Spinal cord (tissue), 10 donors: ENCODE data around the gene SLC6A20. TPM values are rescaled to one million over a fixed set of nuclear protein-coding genes. Genes with fewer than 3 reads are reported as not detected.
A peak's percentile ranks its signal among the peaks of the same experiment; 100 is the strongest.

Experiments
- DNase-seq, 6 donors: peaks; one replicate each; pipeline versions ENCODE4 v3.0.0 to v3.0.0-alpha.2; 2013 to 2015; ENCODE audit warnings: low spot score in 6 of 6, low read depth in 4 of 6
- H3K27ac ChIP-seq: one replicate; pipeline ENCODE4 v1.5.1; 2013; ENCODE audit warnings: low read depth, low read length, control low read depth
- H3K27me3 ChIP-seq: one replicate; pipeline ENCODE4 v1.6.1; 2013; ENCODE audit warnings: low read length; ENCODE audit not compliant: control insufficient read depth, insufficient read depth
- H3K36me3 ChIP-seq: one replicate; pipeline ENCODE4 v1.6.1; 2013; ENCODE audit warnings: low read length; ENCODE audit not compliant: control insufficient read depth, insufficient read depth
- H3K4me1 ChIP-seq: one replicate; pipeline ENCODE4 v1.6.1; 2013; ENCODE audit warnings: low read length; ENCODE audit not compliant: control insufficient read depth, insufficient read depth
- H3K4me3 ChIP-seq: one replicate; pipeline ENCODE4 v1.5.1; 2013; ENCODE audit warnings: low read depth, low read length, control low read depth
- H3K9me3 ChIP-seq: one replicate; pipeline ENCODE4 v1.6.1; 2013; ENCODE audit warnings: low read length; ENCODE audit not compliant: control insufficient read depth, insufficient read depth
- WGBS: methylation state at CpG from one replicate; pipeline ENCODE4 v1.1.5; 2013; ENCODE audit warnings: missing lambda C conversion rate; ENCODE audit not compliant: insufficient coverage; 5-methylcytosine and 5-hydroxymethylcytosine counted together
- polyA plus RNA-seq, 2 donors: library from polyadenylated mRNA; unstranded; fragments of 120-200 nt; gene quantifications; one replicate each; pipeline ENCODE4 v1.2.1, GENCODE V29; 2013; ENCODE audit not compliant: insufficient read length in 2 of 2
- total RNA-seq, 2 donors: library from RNA; depleted of rRNA in 1 of 2; stranded (reverse); fragments of 120-200 nt in 1 of 2; fragments of >200 nt in 1 of 2; gene quantifications; one replicate each; pipeline versions ENCODE4 v1.2.3 to v1.2.4, GENCODE V29; 2013 to 2014
- donor health status: healthy.

The SLC6A20 gene
- total and polyA plus RNA-seq, 4 donors: 1.9 to 110 (median 21.9) TPM

GRCh38 chr3:45782381-45782780 is 14.0 kb downstream of the SLC6A20 start:
- Histone ChIP-seq H3K9me3 (no peaks in the 10 kb centered on the region), H3K27ac (no peak overlapping the region), H3K4me1 (no peaks in the 10 kb centered on the region), H3K27me3 (no peaks in the 10 kb centered on the region), H3K4me3 (no peak overlapping the region), H3K36me3 (no peaks in the 10 kb centered on the region)
- no peak for DNase-seq
- 94% methylated on average over 3 of the region's 3 CpGs for WGBS

- Histone ChIP-seq H3K27ac (no peak overlapping the region), H3K9me3 (no peaks in the 10 kb centered on the region), H3K4me1 (no peaks in the 10 kb centered on the region), H3K36me3 (no peaks in the 10 kb centered on the region), H3K27me3 (no peaks in the 10 kb centered on the region), H3K4me3 (no peak overlapping the region)
- 89% methylated on average over 3 of the region's 12 CpGs for WGBS
- DNase-seq: no peak
These were observed 14.5 kb downstream of the SLC6A20 start for GRCh38 chr3:45781841-45782240.

DNA sequence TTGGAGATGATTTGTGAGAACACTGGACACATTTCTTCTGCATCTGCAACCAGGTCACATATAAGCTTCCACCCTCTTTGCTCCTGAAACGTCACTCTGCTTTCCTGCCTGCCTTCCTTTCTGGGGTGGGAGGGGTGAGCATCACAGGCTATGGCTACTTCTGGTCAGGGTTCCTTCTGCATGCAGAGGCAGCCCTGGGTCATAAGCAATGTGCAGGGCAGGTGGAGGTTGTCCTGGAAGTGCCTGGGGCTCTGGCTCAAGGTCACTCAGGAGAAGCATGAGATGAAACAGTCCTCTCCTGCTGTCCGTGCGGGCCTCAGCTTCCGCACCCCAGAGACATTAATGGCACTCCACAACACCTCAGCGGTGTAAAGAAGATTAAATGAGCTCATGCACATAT is 15.1 kb downstream of the SLC6A20 start:
- peak in 1 of 6 donors; percentile 23 for DNase-seq
- no peaks in the 10 kb centered on the region for H3K9me3 ChIP-seq
- H3K27me3 ChIP-seq: no peaks in the 10 kb centered on the region
- WGBS: 93% methylated on average over 3 of the region's 5 CpGs
- no peak overlapping the region for H3K27ac ChIP-seq
- no peak overlapping the region for H3K4me3 ChIP-seq
- no peaks in the 10 kb centered on the region for H3K36me3 ChIP-seq
- H3K4me1 ChIP-seq: no peaks in the 10 kb centered on the region

DNA sequence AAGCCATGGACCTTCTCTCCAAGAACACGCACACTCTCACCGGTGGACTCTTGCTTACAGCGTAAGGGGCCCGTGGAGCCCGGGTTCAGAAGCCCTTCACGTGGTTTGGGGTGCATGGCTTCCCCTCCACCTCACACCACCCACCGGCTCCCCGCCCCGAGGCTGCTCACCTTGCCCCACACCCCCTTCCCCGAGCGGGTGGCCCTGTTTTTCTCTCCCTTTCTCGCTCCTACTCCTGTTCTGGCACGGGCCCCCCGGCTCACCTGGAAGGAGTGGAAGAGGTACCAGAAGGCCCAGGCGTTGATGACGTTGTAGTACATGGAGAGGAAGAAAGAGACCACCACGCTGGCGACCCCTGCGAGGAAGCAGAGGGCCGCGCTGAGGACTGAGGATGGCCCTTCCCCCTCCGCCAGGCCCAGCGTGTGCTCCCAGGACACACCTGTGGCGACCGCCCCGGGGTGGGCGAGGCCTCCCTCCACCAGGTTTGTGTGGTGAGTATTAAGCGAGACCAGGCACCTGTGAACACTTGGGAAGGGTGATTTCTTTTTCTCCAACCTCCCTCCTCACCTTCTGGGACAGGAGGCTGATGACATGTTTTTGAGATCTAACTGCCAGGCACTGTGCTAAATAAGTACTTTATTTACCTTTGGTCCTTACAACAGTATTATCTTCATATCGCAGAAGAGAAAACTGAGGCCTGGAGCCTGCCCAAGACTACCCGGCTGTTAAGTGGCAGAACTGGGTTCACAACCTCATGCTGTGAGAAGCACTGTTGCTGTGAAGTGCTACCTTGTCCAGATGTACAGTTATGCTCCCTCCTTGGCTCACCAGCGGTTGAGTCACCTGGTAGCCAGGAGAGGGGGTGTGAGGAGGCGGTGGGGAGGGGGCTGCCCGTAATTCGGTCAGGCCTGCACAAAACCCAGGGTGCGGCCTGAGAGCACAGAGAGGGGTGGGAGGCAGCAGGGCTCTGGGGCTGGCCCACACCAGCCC is 16.3 kb downstream of the SLC6A20 start:
- Histone ChIP-seq H3K9me3 (no peaks in the 10 kb centered on the region), H3K4me1 (no peaks in the 10 kb centered on the region), H3K36me3 (no peaks in the 10 kb centered on the region), H3K27ac (no peak overlapping the region), H3K4me3 (no peak overlapping the region), H3K27me3 (no peaks in the 10 kb centered on the region)
- no peak for DNase-seq
- WGBS: 93% methylated on average over 18 of the region's 35 CpGs

DNA sequence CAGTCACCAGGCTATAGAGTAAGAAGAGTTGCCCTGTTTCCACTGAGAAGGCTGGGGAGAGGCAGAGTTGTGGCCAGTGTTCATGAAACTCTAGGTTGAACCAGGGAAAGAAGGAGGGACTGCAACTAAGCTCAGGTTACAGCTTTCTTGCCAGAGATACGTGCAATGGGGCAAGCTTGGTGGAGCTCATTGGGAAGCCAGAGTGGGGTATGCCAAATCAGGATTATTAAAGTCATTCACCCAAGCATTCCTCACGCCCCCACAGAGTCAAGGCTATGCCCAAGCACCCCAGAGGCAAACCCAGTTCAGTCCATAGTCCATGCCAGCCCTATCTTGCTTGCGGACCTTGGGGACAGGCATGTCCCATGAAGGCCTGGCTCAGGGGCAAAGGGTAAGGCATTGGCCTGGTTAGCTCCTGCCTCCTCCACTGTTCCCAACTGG is 17.6 kb downstream of the SLC6A20 start:
- Histone ChIP-seq H3K9me3 (no peaks in the 10 kb centered on the region), H3K27me3 (no peaks in the 10 kb centered on the region), H3K4me1 (no peaks in the 10 kb centered on the region), H3K27ac (no peak overlapping the region), H3K36me3 (no peaks in the 10 kb centered on the region), H3K4me3 (no peak overlapping the region)
- WGBS: 87% methylated on average over 3 of the region's 3 CpGs
- no peak for DNase-seq

- H3K27ac ChIP-seq: no peak overlapping the region
- DNase-seq: no peak
- H3K9me3 ChIP-seq: no peaks in the 10 kb centered on the region
- H3K4me1 ChIP-seq: no peaks in the 10 kb centered on the region
- 83% methylated on average over 6 of the region's 11 CpGs for WGBS
- no peaks in the 10 kb centered on the region for H3K27me3 ChIP-seq
- no peak overlapping the region for H3K4me3 ChIP-seq
- H3K36me3 ChIP-seq: no peaks in the 10 kb centered on the region
These were observed 18.5 kb downstream of the SLC6A20 start for GRCh38 chr3:45777746-45778386.

DNA sequence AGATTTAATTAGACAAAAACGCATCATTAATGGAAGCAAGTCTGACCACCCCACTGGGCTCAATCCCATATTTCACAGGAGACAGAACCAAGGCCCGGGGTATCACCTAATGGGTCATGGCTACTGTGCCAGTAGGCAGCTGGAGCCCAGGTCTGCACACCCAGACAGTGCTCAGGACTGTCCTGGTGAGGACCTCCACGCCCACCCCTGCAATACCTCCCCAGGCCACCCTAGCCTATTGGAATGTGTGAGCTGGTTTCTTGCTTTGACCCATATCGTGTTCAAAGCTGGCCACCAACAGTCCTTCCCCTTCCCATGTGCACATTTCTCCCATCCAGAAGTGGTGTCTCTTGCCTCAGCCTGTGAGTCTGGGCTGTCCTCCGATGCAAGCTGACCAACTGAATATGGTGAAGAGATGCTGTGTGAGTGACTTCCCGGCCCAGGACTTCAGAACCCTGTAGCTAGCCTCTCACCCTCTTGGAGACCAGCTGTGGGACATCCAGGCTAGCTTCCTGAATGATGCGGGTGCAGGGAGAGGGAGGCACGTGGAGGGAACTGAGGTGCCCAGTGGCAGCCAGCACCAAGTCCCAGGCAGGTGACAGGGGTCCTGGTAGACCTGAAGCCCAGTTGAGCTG is 19.1 kb downstream of the SLC6A20 start:
- no peak for DNase-seq
- WGBS: 93% methylated on average over 6 of the region's 8 CpGs
- no peaks in the 10 kb centered on the region for H3K36me3 ChIP-seq
- no peak overlapping the region for H3K27ac ChIP-seq
- no peaks in the 10 kb centered on the region for H3K4me1 ChIP-seq
- no peaks in the 10 kb centered on the region for H3K9me3 ChIP-seq
- H3K27me3 ChIP-seq: no peaks in the 10 kb centered on the region
- H3K4me3 ChIP-seq: no peak overlapping the region

DNA sequence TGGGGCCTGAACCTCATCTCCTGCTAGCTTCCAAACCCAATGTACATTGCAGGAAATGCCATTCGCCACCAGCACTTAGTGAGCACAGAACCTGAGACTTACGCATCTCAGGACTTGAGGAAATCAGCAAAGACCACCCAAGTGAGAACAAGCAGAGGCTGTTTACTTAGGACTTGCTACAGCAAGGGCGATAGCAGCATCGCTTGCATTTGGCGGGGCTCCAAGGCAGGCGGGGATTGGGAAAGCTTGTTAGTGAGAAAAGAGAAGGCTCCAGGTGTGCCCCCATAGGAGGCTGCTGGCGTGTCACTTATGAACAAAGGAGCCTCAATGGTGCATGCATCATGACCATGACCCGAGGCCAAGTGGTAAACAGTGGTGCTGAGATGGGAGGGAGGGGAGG is 19.7 kb downstream of the SLC6A20 start:
- H3K4me3 ChIP-seq: no peak overlapping the region
- H3K27ac ChIP-seq: no peak overlapping the region
- peak in 2 of 6 donors; percentile 45 to 58 for DNase-seq
- H3K27me3 ChIP-seq: no peaks in the 10 kb centered on the region
- no peaks in the 10 kb centered on the region for H3K9me3 ChIP-seq
- no peaks in the 10 kb centered on the region for H3K4me1 ChIP-seq
- 54% methylated on average over 8 of the region's 8 CpGs for WGBS
- H3K36me3 ChIP-seq: no peaks in the 10 kb centered on the region

DNA sequence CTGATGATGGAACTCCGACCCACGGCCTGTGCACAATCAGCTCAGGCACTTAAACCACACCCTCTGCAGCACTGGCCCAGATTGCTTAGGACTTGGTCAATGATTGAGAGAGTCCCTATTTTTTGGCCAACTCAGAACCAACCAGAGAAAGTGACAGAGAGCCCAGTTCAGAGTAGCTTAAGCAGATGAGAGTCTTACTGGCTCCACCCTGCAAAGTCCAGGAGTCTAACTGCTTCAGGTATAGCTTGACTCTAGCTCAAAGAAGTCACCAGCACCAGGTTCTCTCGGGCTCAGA is 20.1 kb downstream of the SLC6A20 start:
- H3K4me3 ChIP-seq: no peak overlapping the region
- WGBS: 80% methylated on average over 1 of the region's 3 CpGs
- H3K9me3 ChIP-seq: no peaks in the 10 kb centered on the region

More for the DNA sequence above, 20.1 kb downstream of the SLC6A20 start:
- no peak for DNase-seq
- no peak overlapping the region for H3K27ac ChIP-seq
- H3K4me1 ChIP-seq: no peaks in the 10 kb centered on the region
- H3K27me3 ChIP-seq: no peaks in the 10 kb centered on the region
- H3K36me3 ChIP-seq: no peaks in the 10 kb centered on the region
